GM21786 (cell line): ENCODE results near the gene TMEM94.
A peak's percentile ranks its signal among the peaks of the same experiment; 100 is the strongest.
"Not testable (repeated sequence)": the region's sequence is repeated elsewhere in the genome, so short reads cannot be mapped to it uniquely, and the experiment has no call there.

Source experiments
- ATAC-seq: cut with Tn5 transposase; IDR thresholded peaks from one replicate; pipeline ENCODE4 v1.9.1; 2021; ENCODE audit not compliant: unreplicated experiment

The TMEM94 gene

GRCh38 chr17:75445296-75445695, 11.1 kb upstream of the TMEM94 start:
- ATAC-seq = no peak

- not testable (repeated sequence) for ATAC-seq
These were observed 10.5 kb upstream of the TMEM94 start for GRCh38 chr17:75445896-75446295.

GRCh38 chr17:75447951-75448856, 8.2 kb upstream of the TMEM94 start:
- no peak for ATAC-seq

- no peak for ATAC-seq
These were observed 6.2 kb upstream of the TMEM94 start for GRCh38 chr17:75450270-75450669.

- ATAC-seq = no peak
These were observed 2.2 kb upstream of the TMEM94 start for GRCh38 chr17:75454193-75454592.

GRCh38 chr17:75454672-75455071, 1.8 kb upstream of the TMEM94 start:
- ATAC-seq = not testable (repeated sequence)

- ATAC-seq = peak; percentile 3
These were observed 407 bp upstream of the TMEM94 start for GRCh38 chr17:75456039-75456416.

GRCh38 chr17:75457047-75457654, 716 bp downstream of the TMEM94 start:
- no peak for ATAC-seq

GRCh38 chr17:75459246-75459589, 2.8 kb downstream of the TMEM94 start:
- no peak for ATAC-seq

GRCh38 chr17:75459590-75460267, 3.3 kb downstream of the TMEM94 start:
- ATAC-seq = peak; percentile 42

- ATAC-seq = no peak
These were observed 3.9 kb downstream of the TMEM94 start for GRCh38 chr17:75460295-75460694.

- no peak for ATAC-seq
These were observed 7.2 kb downstream of the TMEM94 start for GRCh38 chr17:75463603-75464002.

- no peak for ATAC-seq
These were observed 8.6 kb downstream of the TMEM94 start for GRCh38 chr17:75465039-75465438.

- no peak for ATAC-seq
These were observed 11.9 kb downstream of the TMEM94 start for GRCh38 chr17:75468291-75468754.

- ATAC-seq = no peak
These were observed 12.4 kb downstream of the TMEM94 start for GRCh38 chr17:75468779-75469373.

GRCh38 chr17:75471207-75471606, 14.8 kb downstream of the TMEM94 start:
- no peak for ATAC-seq

GRCh38 chr17:75472119-75472518, 15.7 kb downstream of the TMEM94 start:
- ATAC-seq = no peak

- ATAC-seq = no peak
These were observed 16.8 kb downstream of the TMEM94 start for GRCh38 chr17:75473246-75473645.

- no peak for ATAC-seq
These were observed 18.3 kb downstream of the TMEM94 start for GRCh38 chr17:75474736-75475135.

- no peak for ATAC-seq
These were observed 18.9 kb downstream of the TMEM94 start for GRCh38 chr17:75475144-75475835.

- no peak for ATAC-seq
These were observed 19.4 kb downstream of the TMEM94 start for GRCh38 chr17:75475851-75476250.
